Amygdala (tissue), 56 donors: ENCODE data around the gene HSPA1B.
"Not testable (repeated sequence)": the region's sequence is repeated elsewhere in the genome, so short reads cannot be mapped to it uniquely, and the experiment has no call there.

Experiments used
- DNase-seq, 56 donors: peaks; one replicate each; lab custom pipeline; 2025; lab: John Stamatoyannopoulos, UW

Gene HSPA1B

DNA sequence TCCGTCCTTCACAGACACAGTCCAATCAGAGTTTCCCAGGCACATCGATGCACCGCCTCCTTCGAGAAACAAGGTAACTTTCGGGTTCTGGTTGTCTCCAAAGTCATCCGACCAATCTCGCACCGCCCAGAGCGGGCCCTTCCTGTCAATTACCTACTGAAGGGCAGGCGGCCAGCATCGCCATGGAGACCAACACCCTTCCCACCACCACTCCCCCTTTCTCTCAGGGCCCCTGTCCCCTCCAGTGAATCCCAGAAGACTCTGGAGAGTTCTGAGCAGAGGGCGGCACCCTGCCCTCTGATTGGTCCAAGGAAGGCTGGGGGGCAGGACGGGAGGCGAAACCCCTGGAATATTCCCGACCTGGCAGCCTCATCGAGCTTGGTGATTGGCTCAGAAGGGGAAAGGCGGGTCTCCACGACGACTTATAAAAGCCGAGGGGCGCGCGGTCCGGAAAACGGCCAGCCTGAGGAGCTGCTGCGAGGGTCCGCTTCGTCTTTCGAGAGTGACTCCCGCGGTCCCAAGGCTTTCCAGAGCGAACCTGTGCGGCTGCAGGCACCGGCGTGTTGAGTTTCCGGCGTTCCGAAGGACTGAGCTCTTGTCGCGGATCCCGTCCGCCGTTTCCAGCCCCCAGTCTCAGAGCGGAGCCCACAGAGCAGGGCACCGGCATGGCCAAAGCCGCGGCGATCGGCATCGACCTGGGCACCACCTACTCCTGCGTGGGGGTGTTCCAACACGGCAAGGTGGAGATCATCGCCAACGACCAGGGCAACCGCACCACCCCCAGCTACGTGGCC is at the start of gene HSPA1B:
HSPA1B (plus strand) TSS at position 453 of the 794 bp plus-strand sequence; CDS start at position 666, 213 bp downstream.
- DNase-seq, result peak; percentile 78 to 100 (median 99)

DNA sequence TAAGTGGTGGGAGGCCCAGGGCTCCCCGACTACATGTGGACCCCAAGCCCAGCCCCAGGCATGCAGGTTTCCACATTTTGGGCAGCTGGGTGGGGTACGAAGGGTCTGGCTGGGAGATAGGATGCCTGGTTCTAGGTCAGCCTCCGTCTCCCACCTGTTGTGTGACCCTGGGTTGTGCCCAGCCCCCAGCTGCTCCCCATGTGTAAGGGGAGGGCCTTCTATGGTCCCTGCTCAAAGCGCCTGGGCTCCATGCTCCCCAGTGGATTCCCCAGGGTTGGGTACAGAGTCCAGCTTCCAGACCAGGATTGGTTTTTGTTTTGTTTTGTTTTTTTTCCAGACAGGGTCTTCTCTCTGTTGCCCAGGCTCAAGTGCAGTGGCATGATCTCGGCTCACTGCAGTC is 49.3 kb upstream of the HSPA1B start:
- no peak for DNase-seq

DNA sequence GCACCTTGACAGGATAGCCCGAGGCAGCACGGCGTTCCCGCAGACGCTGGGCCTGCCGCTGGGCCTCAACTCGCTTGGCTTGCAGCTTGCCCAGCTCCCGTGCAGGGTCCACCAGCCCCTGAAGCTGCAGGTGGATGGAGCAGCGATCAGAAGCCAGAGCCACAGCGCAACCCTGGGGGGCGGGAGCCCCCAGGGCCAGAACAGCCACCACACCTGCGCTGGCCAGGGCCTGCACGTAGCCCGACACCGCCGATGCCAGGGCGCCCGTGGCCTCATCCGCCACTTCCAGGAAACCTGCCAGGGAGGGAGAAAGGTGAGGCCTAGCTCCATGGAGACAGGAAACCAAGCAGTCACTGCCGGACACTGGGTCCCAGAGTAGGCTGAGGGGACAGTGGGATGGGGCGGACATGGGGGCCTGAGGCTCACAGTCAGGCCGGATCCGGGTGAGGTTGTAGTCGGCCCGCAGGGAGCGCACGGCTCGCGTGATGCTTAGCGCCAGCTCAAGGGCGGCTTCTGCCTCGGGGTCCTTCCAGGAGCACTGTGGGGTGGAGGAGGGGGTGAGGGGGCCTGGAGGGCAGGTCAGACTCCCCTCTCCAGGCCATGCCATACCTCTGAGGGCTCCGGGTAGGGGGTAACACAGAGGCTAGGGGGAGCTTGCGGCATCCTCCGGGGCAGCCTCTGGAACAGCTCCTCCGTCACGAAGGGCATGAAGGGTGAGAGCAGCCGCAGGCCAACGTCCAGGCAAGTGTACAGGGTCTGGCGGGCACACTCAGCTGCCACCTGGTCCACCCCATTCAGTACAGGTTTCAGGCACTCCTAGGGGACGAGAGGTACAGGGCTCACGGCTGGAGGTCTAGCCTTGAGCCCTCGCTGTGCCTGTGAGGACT is 48.3 kb upstream of the HSPA1B start:
- no peak for DNase-seq

DNA sequence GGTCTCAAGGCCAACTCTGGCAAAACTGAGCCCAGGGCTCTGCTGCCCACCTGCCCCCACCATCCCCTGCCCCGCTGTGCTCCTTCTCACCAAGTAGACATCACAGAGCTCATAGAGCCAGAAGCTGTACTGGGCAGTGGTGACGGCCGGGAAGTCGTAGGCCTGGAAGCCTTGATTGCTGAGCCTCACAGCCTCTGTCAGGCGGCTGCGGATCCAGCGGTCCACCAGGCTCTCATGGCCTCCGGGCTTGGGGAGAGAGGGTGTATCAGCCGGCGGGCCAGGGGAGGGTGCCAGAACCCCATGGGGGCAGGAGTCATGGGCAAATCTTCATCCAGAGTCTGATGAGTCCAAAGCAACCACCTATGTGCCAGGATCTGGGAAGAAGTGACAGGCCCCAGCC is 47.6 kb upstream of the HSPA1B start:
- no peak for DNase-seq

DNA sequence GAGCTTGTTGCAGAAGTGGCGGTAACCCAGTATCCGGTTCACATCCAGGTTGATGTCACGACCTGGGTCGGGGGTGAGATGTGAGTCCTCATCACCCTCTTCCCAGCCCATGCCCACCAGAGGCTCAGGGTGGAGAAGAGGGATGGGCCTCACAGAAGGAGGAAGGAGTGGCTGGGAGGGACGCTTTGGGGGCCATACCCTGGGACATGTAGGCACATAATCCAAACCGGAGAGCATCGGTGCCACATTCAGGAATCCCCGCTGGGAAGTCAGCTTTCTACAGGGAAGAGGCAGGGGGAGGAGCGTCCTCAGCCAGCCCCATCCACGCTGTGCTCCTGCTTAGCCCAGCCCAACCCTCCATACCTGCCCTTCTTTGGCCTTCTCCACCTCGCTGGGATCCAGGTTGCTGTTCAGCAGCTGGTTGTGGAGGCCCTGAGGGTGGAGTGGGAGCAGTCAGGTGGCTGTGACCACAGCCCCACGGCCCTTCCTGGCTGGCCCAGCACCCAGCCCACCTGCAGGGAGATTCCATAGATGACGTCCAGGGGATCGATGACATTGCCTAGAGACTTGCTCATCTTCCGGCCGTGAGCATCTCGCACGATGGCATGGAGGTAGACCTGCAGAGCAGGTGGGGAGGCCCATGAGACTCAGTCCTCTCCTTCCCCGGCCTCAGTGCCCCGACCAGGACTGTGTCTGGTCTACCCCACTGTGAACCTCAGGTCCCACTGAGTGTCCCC is 46.9 kb upstream of the HSPA1B start:
- no peak for DNase-seq

DNA sequence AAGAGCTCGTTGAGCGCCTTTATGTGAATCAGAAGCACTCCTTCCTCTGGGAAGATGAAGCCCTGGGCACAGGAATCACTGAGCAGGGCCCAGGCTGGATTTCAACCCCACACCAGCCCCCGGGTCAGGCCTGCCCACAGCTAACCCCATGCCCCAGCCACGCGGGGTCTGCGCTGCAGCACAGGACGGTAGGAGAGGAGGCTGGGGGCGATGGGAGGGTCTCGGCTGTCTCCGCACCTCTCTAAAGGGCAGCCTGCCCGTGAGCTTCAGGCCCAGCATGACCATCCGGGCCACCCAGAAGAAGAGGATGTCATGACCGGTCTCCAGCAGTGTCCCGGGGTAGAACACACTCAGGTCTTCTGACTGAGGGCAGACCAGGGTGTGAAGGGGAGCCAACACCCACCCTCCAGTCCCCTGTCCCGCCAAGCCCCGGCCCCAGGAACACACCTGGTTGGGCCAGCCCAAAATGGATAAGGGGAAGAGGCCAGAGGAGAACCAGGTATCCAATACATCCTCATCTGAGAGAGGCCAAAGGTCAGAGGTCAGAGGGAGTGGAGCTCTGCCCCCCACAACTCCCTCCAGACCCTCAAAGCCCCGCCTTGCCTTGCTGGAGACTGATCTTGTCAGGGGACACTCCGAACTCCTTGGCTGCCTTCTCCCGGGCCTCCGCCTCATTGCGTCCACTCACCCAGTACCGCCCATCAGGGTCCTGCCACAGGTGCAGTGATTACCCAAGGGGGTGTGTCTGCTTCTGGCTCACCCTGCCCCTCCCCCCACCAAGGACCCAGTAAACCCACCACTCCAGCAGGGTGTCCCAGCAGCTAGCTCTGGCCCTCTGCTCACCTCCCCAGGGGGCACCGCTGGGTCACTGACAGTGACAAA is 46.1 kb upstream of the HSPA1B start:
- no peak for DNase-seq

DNA sequence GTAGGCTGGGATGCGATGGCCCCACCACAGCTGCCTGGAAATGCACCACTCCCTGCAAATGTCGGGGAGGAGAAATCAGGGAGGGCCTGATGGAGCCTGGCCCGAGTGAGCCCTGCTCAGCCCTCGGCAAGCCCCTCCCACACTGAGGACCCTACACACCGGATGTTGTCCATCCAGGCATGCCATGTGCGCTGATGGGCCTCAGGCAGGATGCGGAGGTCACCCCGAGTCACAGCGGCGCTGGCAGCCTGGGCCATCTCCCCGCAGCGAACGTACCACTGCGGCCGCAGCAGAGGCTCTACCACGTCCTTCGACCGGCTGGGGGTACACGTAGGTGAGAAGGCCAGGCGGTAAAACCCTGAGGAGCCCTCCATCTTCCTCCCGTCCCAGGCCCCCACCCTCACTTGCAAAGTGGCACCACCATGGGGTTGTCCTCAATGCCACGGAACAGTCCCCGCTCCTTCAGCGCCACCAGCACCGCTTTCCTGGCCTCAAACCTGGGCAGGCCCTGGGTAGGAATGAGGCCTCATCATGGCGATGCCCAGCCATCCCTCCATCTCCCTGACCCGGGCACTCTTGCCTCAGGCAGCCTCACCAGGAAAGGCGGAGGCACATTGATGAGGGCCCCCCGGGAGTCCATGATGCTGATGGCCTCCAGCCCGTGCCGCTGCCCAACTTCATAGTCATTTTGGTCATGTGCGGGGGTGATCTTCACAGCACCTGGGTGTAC is 45.2 kb upstream of the HSPA1B start:
- no peak for DNase-seq

DNA sequence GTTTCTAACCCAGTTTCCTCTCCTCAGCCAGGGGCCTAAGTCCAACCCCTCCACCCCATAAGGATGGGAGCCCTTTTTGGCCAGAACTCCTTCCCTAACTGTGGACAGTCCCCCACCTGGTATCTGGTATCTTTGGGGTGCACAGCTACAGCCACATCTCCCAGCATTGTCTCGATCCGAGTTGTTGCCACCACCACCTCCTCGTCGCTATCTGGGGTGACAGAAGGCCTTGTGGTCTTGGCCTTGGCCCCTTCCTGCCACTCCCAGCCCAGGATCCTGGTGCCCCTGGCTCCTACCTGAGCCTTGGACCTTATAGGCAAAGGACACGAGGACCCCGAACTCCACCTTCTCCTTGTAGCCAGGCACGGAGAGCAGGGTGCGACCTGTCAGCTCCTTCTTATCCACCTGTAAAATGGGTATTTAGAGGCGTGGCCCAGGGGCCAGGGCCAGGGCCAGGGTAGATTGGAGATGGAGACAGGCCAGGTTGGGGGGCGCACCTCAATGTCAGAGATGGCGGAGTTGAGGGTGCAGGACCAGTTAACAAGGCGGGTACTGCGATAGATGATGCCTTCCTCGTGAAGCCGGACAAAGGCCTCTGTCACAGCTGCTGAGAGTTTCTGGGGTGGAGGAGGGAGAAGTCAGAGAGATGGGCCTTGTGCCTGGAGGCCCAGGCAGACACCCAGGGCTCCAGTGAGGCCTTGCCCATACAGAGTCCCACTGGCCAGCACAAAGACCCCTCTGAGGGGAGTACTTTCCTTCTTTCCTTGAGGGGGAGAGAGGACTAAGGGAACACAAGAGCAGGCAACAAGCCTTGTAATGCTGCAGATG is 43.2 kb upstream of the HSPA1B start:
- peak in 2 of 56 donors; percentile 18 for DNase-seq

DNA sequence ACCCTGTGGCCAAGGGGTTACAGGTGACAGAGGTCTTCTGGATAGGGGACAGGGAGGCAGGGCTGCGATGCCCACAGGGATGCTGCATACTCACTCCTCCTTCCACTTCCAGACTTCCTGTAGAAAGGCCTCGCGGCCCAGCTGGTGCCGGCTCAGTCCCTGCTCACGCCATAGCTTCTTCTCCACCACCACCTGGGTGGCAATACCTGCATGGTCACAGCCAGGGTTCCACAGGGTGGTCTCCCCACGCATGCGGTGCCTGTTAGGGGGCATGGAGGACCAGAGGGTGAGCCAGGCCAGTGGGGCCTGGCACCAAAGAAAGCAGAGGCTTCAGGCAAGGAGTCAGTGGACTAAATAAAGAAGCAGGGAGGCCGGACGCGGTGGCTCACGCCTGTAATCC is 42.1 kb upstream of the HSPA1B start:
- DNase-seq, result no peak

DNA sequence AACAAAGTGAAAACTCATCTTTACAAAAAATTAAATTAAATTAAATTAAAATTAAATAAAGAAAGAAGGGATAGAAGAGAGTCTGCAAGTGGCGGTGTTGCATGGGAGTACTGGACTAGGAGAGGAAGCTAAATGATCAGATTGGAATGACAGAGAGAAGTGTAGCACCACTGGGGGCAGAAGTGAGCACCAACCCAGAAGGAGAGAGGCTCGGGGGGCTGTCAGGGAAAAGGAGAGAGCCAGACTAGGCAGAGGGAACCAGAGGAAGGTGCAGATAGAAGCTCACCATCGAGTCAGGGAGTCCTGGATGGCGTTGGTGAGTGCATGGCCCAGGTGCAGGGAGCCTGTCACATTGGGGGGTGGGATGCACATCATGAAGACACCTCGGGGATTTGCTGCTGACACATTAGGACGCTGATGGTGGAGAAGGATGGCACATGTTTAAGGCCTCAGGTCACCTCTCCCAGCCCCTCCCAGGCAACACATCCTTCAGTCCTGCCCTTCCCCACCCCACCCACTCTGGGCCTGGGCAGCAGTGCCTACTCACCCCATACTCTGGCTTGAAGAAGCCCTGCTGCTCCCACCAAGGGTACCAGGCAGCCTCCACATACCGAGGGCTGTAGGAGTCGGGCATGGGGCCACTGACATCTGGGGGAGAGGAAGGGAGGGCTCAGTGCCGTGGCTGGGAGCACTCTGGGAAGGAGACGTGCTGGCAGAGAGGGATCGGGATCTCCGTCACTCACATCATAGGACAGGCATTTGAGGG is 36.0 kb upstream of the HSPA1B start:
- DNase-seq, result peak in 14 of 56 donors; percentile 11 to 65 (median 20)

DNA sequence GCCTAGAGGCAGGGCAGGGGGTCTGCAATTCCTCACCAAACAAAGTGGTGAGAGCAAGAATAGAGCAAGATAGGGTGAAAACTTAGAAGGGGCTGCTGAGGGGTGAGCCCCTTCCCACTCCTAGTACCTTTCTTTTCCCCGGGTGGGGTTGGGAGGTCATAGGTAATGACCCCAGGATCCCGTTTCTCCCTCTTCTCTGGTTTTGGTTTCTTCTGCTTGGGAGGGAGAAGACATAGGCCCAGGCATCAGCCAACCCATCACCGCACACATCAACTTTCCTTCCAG is 35.5 kb upstream of the HSPA1B start:
- no peak for DNase-seq

DNA sequence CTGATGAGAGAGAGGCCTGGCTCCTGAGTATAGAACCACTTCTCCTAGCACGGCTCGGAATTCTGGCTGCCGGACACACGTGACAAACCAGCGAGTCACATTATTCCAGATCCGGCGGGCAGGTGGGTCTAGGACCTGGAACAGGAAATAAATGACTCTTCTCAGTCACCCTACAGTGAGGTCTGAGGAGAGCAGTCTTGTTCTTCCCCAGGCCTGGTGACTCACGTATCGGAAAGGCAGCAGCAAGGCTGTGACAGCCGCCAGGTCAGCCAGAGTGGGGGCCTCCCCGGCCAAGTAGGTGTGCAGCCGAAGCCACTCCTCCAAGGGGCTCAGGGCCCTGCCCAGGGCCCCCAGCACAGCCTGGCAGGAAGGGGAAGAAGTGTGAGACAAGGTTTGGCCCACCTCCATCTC is 34.8 kb upstream of the HSPA1B start:
- no peak for DNase-seq

DNA sequence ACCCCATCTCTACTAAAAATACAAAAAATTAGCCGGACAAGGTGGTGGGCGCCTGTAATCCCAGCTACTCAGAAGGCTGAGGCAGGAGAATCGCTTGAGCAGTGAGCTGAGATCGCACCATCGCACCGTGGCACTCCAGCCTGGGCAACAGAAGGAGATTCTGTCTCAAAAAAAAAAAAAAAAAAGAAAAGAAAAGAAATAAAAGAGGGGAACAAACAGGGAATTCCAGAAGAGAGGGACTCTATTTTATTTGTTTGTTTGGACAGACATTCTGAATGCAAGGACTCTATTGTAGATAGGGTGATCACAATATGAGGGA is 33.7 kb upstream of the HSPA1B start:
- DNase-seq, result not testable (repeated sequence)

DNA sequence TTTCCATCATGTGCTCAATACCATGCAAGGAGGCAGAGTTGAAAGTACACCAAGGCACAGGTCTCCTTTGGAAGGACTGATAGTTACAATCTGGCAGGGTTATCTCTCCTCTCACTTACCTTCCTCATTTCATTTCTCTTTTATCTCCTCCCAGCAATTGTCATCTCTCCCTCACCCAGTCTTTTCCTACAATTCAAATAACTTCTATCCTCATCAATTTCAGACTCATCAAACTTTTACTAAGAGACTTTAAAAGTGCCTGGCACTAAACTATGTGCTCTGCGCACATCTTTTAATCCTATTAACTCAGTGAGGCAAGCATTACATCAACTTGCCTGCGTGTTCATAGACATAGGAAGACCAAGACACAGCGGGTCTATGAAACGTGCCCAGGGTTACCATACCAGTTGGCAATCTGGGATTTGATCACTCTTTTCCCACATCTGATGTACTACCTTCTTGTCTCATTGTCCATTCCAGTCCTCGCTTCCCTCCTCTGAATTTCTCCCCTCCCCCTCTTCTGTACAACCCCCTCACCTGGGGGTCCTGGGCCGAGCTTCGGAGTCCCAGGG is 33.2 kb upstream of the HSPA1B start:
- peak in 1 of 56 donors; percentile 8 for DNase-seq

DNA sequence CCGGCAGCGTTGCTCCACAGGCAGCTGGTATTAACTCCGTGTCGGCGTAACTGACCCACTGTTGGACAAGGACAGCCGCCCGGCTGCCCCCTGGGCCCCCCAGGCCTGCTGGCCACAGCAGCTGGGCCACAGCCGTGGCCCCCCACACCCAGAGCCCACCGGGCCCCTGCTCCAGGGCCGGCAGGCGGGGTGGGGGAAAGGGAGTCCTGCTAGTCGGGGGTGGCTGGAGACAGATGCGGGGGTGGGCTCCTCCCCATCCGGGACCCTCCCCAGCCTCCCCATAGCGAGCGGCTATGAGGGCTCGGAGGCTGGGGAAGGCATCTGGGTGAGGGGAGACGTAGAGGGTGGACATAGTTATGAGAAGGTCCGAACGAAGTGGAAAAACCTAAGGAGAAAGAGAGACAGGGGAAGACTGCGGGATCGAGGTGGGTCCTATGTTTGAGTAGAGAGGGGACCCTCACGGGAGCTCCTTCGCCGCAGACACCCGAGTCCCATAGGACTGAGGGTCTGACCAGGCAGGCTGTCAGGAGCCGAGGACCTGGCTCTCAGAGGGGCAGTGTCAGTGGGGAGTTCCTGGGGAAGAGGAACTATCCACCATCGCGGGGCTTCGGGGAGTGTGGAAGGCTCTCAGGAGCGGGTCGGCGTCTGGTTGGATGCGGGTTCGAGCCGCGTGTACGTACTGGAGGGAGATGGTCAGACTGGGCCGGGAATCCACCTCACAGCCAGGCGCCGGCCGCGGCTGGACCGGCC is 32.5 kb upstream of the HSPA1B start:
- peak in 4 of 56 donors; percentile 58 to 63 (median 59) for DNase-seq

DNA sequence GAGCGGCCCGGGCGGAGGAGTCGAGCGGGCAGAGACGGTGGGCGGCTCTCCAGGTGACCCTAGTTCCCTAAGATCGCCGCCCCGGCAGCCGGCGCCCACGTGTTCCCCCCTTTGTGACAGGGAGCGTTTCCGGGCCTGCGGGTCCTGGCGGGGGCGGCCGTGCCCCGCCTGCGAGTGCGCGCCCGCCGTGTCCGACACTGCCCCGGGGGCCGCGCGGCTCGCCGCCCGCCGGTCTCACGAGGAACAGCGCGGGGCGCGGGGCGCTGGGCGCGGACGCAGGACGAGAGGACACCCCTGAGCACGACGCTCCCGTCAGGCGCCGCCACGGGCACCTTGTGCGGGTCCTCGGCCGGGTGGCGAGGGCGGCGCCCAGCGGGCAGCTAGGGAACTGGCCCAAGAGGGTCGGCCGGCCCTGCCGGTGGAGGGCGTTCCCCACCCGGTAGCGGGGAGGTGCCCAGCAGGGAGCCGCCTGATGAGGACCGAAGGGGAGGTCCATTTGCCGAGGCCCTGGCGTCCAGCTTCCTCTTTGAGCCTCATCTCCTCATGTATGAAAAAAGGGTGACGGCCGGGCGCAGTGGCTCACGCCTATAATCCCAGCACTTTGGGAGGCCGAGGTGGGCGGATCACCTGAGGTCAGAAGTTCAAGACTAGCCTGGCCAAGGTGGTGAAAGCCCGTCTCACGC is 31.8 kb upstream of the HSPA1B start, which contains the start of gene VARS1:
VARS1 (minus strand) TSS at position 137 of the 683 bp plus-strand sequence. CDS start 535 bp downstream, outside the sequence.
- peak in 54 of 56 donors; percentile 47 to 89 (median 80) for DNase-seq
